ENCODE results near the gene PHRF1. TPM values are rescaled to one million over a fixed set of nuclear protein-coding genes. Genes with fewer than 3 reads are reported as not detected.
A peak's percentile ranks its signal among the peaks of the same experiment; 100 is the strongest.

Gene PHRF1
- total RNA-seq, 1 experiment from 2014 or later, result 45.5 TPM

DNA sequence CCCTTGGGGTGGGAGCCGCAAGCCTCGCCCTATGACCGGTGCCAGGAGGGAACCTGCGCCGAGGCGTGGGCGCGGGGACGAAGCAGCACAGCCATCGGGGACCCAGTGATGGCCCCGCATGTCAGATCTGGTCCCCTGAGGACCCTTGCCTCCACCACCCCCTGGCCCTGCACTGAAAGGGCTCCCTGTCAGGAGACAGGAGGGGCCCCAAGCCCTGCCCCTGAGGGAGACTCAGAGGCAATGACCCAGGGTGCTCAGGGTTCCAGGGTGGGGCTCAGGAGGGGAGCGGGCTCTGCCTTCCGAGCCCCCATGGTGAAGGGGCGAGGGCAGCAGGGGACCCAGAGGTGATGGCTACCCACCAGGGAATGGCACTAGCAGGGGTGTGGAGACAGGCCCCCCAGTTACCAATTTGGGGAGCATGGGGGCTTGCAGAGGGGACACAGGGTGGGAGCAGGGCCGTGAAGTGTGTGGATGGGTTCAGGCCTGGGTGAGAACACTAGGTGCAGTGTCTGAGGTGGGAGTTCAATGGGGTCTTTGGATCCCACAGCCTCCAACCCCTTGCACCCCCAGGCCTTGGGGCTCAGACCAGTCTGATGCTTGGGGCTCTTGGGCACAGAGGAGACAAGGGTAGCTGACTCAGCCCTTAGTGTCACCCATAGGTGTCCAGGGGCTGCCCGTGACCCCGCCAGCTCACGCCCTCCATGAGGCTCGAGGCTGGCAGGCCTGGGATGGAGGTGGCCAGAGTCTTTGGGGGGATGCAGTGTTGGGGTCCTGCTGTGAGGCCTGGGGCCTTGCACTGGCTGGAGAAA, 38.4 kb upstream of the PHRF1 start:
- H3K4me3 ChIP-seq (replicated peaks in 1 of 2; ENCODE audit: low read depth in 1 of 2, low read length in 2 of 2), result peak overlapping the region; percentile 64 to 76
- H4K20me1 ChIP-seq (ENCODE audit: insufficient read depth), result no peaks in the 10 kb centered on the region
- ChIA-PET CTCF (no interaction called here), POLR2A (no interaction called here), RAD21 (ENCODE audit: low non-redundant PET in 1 of 2, low total read pairs in 2 of 2, uncharacterized antibody in 2 of 2, unreplicated experiment in 2 of 2) (no interaction called here)
- peak overlapping the region; percentile 100 for H3K27ac ChIP-seq (ENCODE audit: low read depth, low read length)
- no peaks in the 10 kb centered on the region for H3K9me3 ChIP-seq (ENCODE audit: control insufficient read depth in 1 of 2, insufficient read depth in 1 of 2, low read depth in 1 of 2, low read length in 2 of 2)
- ATAC-seq (no peak), DNase-seq (ENCODE audit: low read depth, low spot score) (no peak)
- H3K4me2 ChIP-seq (ENCODE audit: low read length), result peak overlapping the region; percentile 100
- no peaks in the 10 kb centered on the region for H3K27me3 ChIP-seq (ENCODE audit: insufficient read depth, low read length)
- H2AFZ ChIP-seq (ENCODE audit: low read depth, low read length, poor library complexity, severe bottlenecking), result no peak overlapping the region
- H3K9me2 ChIP-seq (ENCODE audit: insufficient read depth), result no peaks in the 10 kb centered on the region
- BruUV-seq (replicated peaks), result TSS peak; percentile 51
- intact Hi-C loops (cut with micrococcal nuclease), result loop anchor here (2.0 kb wide), 2 partner anchors 23 to 31 kb away; partner anchors contain the start of genes LMNTD2, RASSF7 and RNH1
- H3K79me2 ChIP-seq (ENCODE audit: insufficient read depth, low read length), result peaks cover 27% of the 10 kb centered on the region
- TF ChIP-seq YY1 (IDR thresholded peaks at IDR 0.05; ENCODE audit: extremely low read depth, insufficient replicate concordance, low read depth, low read length) (no peak), FOSL1 (IDR thresholded peaks at IDR 0.05; ENCODE audit: low read depth) (no peak), CBX3 (IDR thresholded peaks at IDR 0.05; ENCODE audit: low read depth) (no peak), CEBPB (IDR thresholded peaks at IDR 0.05; ENCODE audit: low read depth) (no peak), ZFX (IDR thresholded peaks at IDR 0.05) (no peak), EZH2 (IDR thresholded peaks at IDR 0.05) (no peak), TCF7L2 (IDR thresholded peaks at IDR 0.05; ENCODE audit: borderline replicate concordance, extremely low read depth, insufficient read depth, insufficient read length) (no peak), SP1 (IDR thresholded peaks at IDR 0.05; ENCODE audit: low read depth) (no peak), ATF3 (IDR thresholded peaks at IDR 0.05) (no peak), EZH2phosphoT487 (IDR thresholded peaks at IDR 0.05; ENCODE audit: borderline replicate concordance) (no peak)
- TF ChIP-seq, protein P1, sequence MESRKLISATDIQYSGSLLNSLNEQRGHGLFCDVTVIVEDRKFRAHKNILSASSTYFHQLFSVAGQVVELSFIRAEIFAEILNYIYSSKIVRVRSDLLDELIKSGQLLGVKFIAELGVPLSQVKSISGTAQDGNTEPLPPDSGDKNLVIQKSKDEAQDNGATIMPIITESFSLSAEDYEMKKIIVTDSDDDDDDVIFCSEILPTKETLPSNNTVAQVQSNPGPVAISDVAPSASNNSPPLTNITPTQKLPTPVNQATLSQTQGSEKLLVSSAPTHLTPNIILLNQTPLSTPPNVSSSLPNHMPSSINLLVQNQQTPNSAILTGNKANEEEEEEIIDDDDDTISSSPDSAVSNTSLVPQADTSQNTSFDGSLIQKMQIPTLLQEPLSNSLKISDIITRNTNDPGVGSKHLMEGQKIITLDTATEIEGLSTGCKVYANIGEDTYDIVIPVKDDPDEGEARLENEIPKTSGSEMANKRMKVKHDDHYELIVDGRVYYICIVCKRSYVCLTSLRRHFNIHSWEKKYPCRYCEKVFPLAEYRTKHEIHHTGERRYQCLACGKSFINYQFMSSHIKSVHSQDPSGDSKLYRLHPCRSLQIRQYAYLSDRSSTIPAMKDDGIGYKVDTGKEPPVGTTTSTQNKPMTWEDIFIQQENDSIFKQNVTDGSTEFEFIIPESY (IDR thresholded peaks at IDR 0.05; ENCODE audit: extremely low read depth, insufficient replicate concordance, low read length), result no peak
- H3K36me3 ChIP-seq (ENCODE audit: control insufficient read depth in 1 of 2, insufficient read depth in 2 of 2, low read length in 2 of 2), result peaks cover 0 to 12% of the 10 kb centered on the region in 2 experiments; a peak in 1 of 4 replicates
- H3K4me1 ChIP-seq (ENCODE audit: control insufficient read depth in 1 of 2, insufficient read depth in 2 of 2, low read length in 2 of 2), result peaks cover 15 to 33% of the 10 kb centered on the region in 2 experiments; a peak in 3 of 4 replicates
- peak overlapping the region; percentile 77 for H3K9ac ChIP-seq (ENCODE audit: low read length)

All from HCT116 (cell line).